Measurements from ENCODE around the gene NEU1.

GRCh38 chr6:31822036-31822821 lies 40.4 kb downstream of the NEU1 start:
- no peak for TF ChIP-seq RAD21 (IDR thresholded peaks at IDR 0.05; ENCODE audit: low read depth)
- no peak for TF ChIP-seq EP300 (IDR thresholded peaks at IDR 0.05; ENCODE audit: borderline replicate concordance)
- TF ChIP-seq TAF1 (IDR thresholded peaks at IDR 0.05; ENCODE audit: low read depth): peak; percentile 85
- TF ChIP-seq TCF12 (IDR thresholded peaks at IDR 0.05; ENCODE audit: low read depth): no peak
- TF ChIP-seq REST (IDR thresholded peaks at IDR 0.05; ENCODE audit: low read depth): no peak
- no peak; the same call in 1 of the 2 replicates for TF ChIP-seq CEBPB (IDR thresholded peaks at IDR 0.05)
- TF ChIP-seq FOXM1 (IDR thresholded peaks at IDR 0.05; ENCODE audit: borderline replicate concordance, low read depth): no peak
- no peak for TF ChIP-seq NFIC (IDR thresholded peaks at IDR 0.05)
- TF ChIP-seq YY1 (IDR thresholded peaks at IDR 0.05; ENCODE audit: low read depth): no peak
- TF ChIP-seq CREB1 (IDR thresholded peaks at IDR 0.05; ENCODE audit: low read depth): no peak
- TF ChIP-seq MAX (IDR thresholded peaks at IDR 0.05): peak; percentile 69
- no peak for TF ChIP-seq ZBTB7A (IDR thresholded peaks at IDR 0.05; ENCODE audit: low read depth)
- TF ChIP-seq USF1 (IDR thresholded peaks at IDR 0.05): no peak
- no peak for TF ChIP-seq EGR1 (IDR thresholded peaks at IDR 0.05)

Data from Ishikawa (cell line).